KMS-11 (cell line): ENCODE measurements around the gene B3GNT9.

Source experiments
- H2AFZ ChIP-seq: fragments of 200-600 bp; sonication (generic); 2 replicates; pipeline ENCODE4 v1.6.1; 2016; ENCODE audit warnings: antibody characterized with exemption, mixed run types, low read depth
- H3K27ac ChIP-seq: fragments of 200-600 bp; sonication (generic); 2 replicates; pipeline ENCODE4 v1.6.1; 2016; ENCODE audit warnings: mild to moderate bottlenecking, mixed run types
- H3K27me3 ChIP-seq: fragments of 200-600 bp; sonication (generic); 2 replicates; pipeline ENCODE4 v1.6.1; 2017; ENCODE audit warnings: mild to moderate bottlenecking, low read depth, mixed run types, moderate library complexity; ENCODE audit not compliant: insufficient read depth
- H3K36me3 ChIP-seq: fragments of 200-600 bp; sonication (generic); 2 replicates; pipeline ENCODE4 v1.6.1; 2017; ENCODE audit warnings: mild to moderate bottlenecking, mixed run types; ENCODE audit not compliant: insufficient read depth
- H3K4me1 ChIP-seq: fragments of 200-600 bp; sonication (generic); 2 replicates; pipeline ENCODE4 v1.6.1; 2016; ENCODE audit warnings: mild to moderate bottlenecking, low read depth, mixed run types; ENCODE audit not compliant: poor library complexity, severe bottlenecking
- H3K4me2 ChIP-seq: fragments of 200-600 bp; sonication (generic); 2 replicates; pipeline ENCODE4 v1.7.0; 2016; ENCODE audit warnings: mild to moderate bottlenecking, mixed run types
- H3K4me3 ChIP-seq: fragments of 200-600 bp; sonication (generic); IDR thresholded peaks from 2 replicates; pipeline ENCODE4 v1.6.1; 2017; ENCODE audit warnings: low read depth, low read length, mixed read lengths; ENCODE audit not compliant: insufficient read depth
- H3K79me2 ChIP-seq: fragments of 200-600 bp; sonication (generic); 2 replicates; pipeline ENCODE4 v1.6.1; 2016; ENCODE audit warnings: low read depth, mixed run types; ENCODE audit not compliant: insufficient read depth
- H3K9ac ChIP-seq: fragments of 200-600 bp; sonication (generic); 2 replicates; pipeline ENCODE4 v1.6.1; 2016; ENCODE audit warnings: mild to moderate bottlenecking, mixed run types
- H4K20me1 ChIP-seq: fragments of 200-600 bp; sonication (generic); 2 replicates; pipeline ENCODE4 v1.6.1; 2016; ENCODE audit warnings: mild to moderate bottlenecking, mixed run types; ENCODE audit not compliant: insufficient read depth
- CTCF ChIP-seq: fragments of 200-600 bp; sonication (generic); conservative IDR thresholded peaks from 2 replicates; pipeline ENCODE4 v1.6.1; 2017; ENCODE audit warnings: low read depth, mild to moderate bottlenecking, antibody characterized with exemption, low read length, moderate library complexity, mixed read lengths

The B3GNT9 gene

GRCh38 chr16:67194260-67194659 is 43.5 kb upstream of the B3GNT9 start:
- Histone ChIP-seq H3K27ac (no peak overlapping the region), H3K79me2 (peaks cover 24% of the 10 kb centered on the region), H2AFZ (no peak overlapping the region), H3K4me3 (no peak overlapping the region), H4K20me1 (no peaks in the 10 kb centered on the region), H3K36me3 (no peaks in the 10 kb centered on the region; the same call in 1 of the 2 replicates), H3K27me3 (no peaks in the 10 kb centered on the region), H3K4me2 (no peak overlapping the region; the same call in 1 of the 2 replicates), H3K9ac (no peak overlapping the region), H3K4me1 (peaks cover 19% of the 10 kb centered on the region)
- TF ChIP-seq CTCF = no peak

GRCh38 chr16:67193536-67193935 is 42.7 kb upstream of the B3GNT9 start:
- peaks cover 19% of the 10 kb centered on the region for H3K4me1 ChIP-seq
- no peaks in the 10 kb centered on the region for H3K27me3 ChIP-seq
- H3K9ac ChIP-seq = no peak overlapping the region; the same call in 1 of the 2 replicates
- no peak overlapping the region for H2AFZ ChIP-seq
- H3K4me2 ChIP-seq = peak overlapping the region; percentile 95
- H3K79me2 ChIP-seq = peaks cover 24% of the 10 kb centered on the region
- TF ChIP-seq CTCF = no peak
- no peak overlapping the region for H3K27ac ChIP-seq
- H3K36me3 ChIP-seq = no peaks in the 10 kb centered on the region; the same call in 1 of the 2 replicates
- no peak overlapping the region for H3K4me3 ChIP-seq
- no peaks in the 10 kb centered on the region for H4K20me1 ChIP-seq

- Histone ChIP-seq H3K79me2 (peaks cover 24% of the 10 kb centered on the region), H3K27ac (no peak overlapping the region), H3K36me3 (no peaks in the 10 kb centered on the region; the same call in 1 of the 2 replicates), H3K4me2 (peak overlapping the region; percentile 95), H3K9ac (peak overlapping the region; percentile 83), H4K20me1 (no peaks in the 10 kb centered on the region), H3K4me1 (peaks cover 19% of the 10 kb centered on the region), H3K27me3 (no peaks in the 10 kb centered on the region), H3K4me3 (no peak overlapping the region), H2AFZ (no peak overlapping the region)
- no peak for TF ChIP-seq CTCF
Observed at GRCh38 chr16:67192781-67193361, 42.1 kb upstream of the B3GNT9 start.

- peaks cover 24% of the 10 kb centered on the region for H3K79me2 ChIP-seq
- H3K9ac ChIP-seq = peak within 1 kb of the TSS; percentile 83
- no peaks in the 10 kb centered on the region; the same call in 1 of the 2 replicates for H3K36me3 ChIP-seq
- peak within 1 kb of the TSS; percentile 28; the same call in 1 of the 2 replicates for H2AFZ ChIP-seq
- H4K20me1 ChIP-seq = no peaks in the 10 kb centered on the region
- TF ChIP-seq CTCF = no peak
- peaks cover 19% of the 10 kb centered on the region for H3K4me1 ChIP-seq
- no peaks in the 10 kb centered on the region; the same call in 1 of the 2 replicates for H3K27me3 ChIP-seq
- no peak within 1 kb of the TSS for H3K4me3 ChIP-seq
- peak within 1 kb of the TSS; percentile 95 for H3K4me2 ChIP-seq
- peak within 1 kb of the TSS; percentile 42 for H3K27ac ChIP-seq
Observed at GRCh38 chr16:67191995-67192681, 41.3 kb upstream of the B3GNT9 start, which contains the start of gene E2F4. Gene E2F4, plus strand, starts transcription at chr16:67192155. Its CDS starts 73 bp downstream, at chr16:67192228.
